SKM-1 (cell line): Measurements from ENCODE around the gene PNMA8A.
"Not testable (repeated sequence)": the region's sequence is repeated elsewhere in the genome, so short reads cannot be mapped to it uniquely, and the experiment has no call there.

Source experiments
- DNase-seq: peaks from one replicate; lab custom pipeline; 2025; ENCODE audit not compliant: unreplicated experiment; lab: John Stamatoyannopoulos, UW

The PNMA8A gene

GRCh38 chr19:46471116-46471733 lies at the start of gene PNMA8A:
Gene PNMA8A (minus strand): TSS chr19:46471563. CDS start chr19:46471035, 528 bp downstream.
- no peak for DNase-seq

DNA sequence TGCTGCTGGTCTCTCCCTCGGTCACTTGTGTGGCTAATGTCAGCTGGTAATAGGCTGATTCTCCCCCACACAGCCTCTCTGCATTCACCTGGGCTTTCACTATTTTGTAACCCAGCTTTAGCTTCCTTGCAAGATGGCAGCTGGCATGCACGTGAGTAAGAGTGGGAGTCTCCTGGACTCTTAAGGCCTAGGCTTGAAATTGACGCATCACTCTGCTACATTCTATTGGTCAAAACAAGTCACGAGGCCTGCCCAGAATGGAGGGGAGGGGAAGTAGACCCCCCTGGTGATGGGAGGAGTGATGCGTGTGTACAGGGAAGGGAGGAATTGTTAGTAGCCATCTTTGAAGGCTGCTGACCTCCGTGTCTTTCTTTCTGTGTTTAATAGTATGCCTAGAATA lies 49.3 kb upstream of the PNMA8A start:
- no peak for DNase-seq

DNA sequence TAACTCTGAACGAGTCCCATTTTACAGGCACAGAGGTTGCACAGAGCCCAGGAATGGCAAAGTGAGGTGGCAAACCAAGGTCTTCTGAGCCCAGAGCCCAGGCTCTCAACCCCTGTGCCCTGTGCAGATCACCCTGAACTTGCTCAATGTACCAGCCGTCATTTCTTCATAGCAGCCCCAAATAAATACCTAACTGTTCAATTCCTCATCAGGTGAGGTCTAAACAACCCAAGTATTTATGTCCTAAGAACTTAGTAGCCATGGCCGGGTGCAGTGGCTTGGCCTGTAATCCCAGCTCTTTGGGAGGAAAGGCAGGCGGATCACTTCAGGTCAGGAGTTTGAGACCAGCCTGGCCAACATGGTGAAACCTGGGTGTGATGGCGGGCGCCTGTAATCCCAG lies 46.1 kb upstream of the PNMA8A start:
- no peak for DNase-seq

DNA sequence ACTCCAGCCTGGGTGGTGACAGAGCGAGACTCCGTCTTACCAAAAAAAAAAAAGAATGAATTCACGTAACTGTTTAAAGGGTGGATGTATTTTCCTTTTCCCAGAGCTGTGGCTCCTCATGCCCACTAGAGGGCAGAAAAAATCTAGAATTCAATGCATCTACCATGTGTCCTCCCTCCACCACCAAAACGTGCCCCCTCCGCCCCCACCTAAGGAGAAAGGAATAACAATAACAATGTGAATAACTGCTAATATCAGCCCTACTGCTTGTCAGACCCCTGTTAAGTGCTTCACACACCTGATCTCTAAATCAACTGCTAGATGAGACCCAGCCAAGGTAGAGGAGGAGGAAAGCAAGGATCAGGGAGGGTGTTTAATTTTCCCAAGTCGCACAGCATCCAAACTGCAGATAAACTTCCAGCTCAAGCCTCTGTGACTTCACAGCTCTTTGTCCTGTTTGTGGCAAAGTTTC lies 44.6 kb upstream of the PNMA8A start:
- DNase-seq = no peak

GRCh38 chr19:46515290-46515609 lies 43.9 kb upstream of the PNMA8A start:
- no peak for DNase-seq

GRCh38 chr19:46514589-46515289 lies 43.4 kb upstream of the PNMA8A start:
- DNase-seq = no peak

DNA sequence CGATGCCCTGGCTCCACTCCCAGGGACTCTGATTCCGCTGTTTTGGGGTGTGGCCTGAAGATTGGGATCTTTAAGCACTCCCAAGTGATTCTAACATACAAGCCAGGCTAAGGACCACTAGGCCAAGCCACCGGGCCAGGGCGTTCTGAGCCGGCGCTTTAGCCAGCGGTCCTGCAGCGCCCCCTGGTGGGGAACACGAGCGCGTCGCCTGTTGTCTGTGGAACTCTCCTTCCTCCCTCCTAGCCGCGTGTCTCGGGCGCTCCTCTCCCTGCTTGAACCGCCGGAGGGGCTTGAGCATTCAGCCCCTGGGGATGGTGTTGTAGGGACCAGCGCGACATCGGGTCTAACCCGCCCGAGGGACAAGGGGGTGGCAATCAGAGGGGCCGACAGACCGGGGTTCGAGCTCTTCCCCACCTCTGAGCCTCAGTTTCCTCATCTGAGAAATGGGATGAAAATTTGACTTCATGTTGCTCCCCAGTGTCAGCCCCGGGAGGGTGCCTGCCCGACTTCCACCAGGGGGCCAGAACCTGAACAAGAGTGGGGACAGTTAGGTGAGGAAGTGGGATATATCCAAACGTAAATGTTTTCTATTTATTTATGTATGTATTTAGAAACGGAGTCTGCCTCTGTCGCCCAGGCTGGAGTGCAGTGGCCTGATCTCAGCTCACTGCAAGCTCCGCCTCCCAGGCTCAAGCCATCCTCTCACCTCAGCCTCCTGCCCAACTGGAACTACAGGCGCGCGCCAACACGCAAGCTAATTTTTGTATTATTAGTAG lies 42.3 kb upstream of the PNMA8A start:
- DNase-seq = peak; percentile 29

DNA sequence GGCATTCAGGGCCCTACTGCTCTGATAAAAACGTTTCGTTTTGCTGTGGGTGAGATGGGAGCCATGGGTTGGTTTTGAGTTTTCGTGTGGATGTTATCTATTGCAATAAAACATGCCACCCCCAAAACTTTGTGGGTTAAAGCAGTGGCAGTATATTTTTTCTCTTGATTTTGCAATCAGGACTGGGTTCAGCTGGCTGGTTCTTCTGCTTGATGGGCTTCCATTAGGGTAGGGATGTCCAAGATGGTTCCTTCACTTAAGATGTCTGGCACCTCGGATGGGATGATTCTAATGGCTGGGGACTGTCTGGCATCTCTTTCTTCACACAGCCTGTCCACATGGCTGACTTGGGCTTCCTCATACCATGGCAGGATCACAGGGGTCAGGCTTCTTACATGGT lies 39.9 kb upstream of the PNMA8A start:
- no peak for DNase-seq

DNA sequence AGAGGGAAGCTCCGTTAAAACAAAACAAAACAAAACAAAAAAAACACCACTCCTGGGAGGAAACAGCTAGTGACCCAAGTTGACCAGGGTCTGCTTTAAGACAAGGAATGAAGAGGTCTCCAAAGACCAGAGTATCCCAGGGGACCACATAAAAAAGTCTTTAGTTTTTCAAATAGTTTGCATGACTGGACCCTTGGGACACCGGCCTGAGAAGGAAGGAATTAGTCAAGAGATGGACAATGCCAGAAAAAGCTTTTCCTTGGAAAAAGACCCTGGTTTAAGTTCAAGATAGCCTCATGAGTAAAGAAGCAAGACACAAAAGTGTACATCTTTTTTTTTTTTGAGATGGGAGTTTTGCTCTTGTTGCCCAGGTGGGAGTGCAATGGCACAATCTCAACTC lies 36.8 kb upstream of the PNMA8A start:
- no peak for DNase-seq

- no peak for DNase-seq
These were observed 32.6 kb upstream of the PNMA8A start for GRCh38 chr19:46503848-46504453.

DNA sequence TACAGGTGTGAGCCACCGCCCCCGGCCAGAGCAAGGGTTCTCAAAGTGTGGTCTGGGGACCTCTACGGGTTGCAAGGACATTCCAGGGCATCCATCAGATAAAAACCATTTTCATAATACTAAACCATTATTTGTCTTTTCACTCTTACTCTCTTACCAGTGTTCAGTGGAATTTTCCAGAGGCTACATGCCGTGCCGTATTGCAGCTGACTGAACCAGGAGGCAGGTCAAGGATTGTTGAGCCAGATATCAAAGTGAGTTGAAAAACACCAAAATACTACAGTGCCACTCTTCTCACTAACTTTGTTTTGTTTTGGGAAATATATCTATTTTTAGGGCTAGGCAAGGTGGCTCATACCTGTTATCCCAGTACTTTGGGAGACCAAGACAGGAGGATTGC lies 31.5 kb upstream of the PNMA8A start:
- no peak for DNase-seq

- DNase-seq = no peak
These were observed 28.3 kb upstream of the PNMA8A start for GRCh38 chr19:46499692-46500091.

- no peak for DNase-seq
These were observed 26.4 kb upstream of the PNMA8A start for GRCh38 chr19:46497773-46498172.

DNA sequence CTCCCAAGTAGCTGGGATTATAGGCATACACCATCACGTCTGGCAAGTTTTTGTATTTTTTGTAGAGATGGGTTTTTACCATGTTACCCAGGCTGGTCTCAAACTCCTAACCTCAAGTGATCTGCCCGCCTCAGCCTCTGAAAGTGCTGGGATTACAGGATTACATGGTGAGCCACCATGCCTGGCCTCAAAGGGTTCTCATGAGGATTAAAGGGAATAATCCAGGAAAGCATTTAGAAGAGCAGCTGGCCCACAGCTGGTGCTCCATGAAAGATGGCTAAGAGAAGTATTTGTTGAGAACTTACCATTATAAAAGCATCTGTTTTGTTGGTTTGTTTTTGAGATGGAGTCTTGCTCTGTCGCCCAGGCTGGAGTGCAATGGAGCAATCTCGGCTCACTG lies 25.5 kb upstream of the PNMA8A start:
- DNase-seq = not testable (repeated sequence)

GRCh38 chr19:46496304-46496703 lies 24.9 kb upstream of the PNMA8A start:
- DNase-seq = no peak

GRCh38 chr19:46495786-46496099 lies 24.4 kb upstream of the PNMA8A start, which contains the start of gene PNMA8B:
Gene PNMA8B (minus strand): TSS chr19:46495867. CDS start chr19:46495465, 402 bp downstream.
- DNase-seq = no peak

GRCh38 chr19:46494941-46495785 lies 23.8 kb upstream of the PNMA8A start:
- no peak for DNase-seq

- no peak for DNase-seq
These were observed 23.0 kb upstream of the PNMA8A start for GRCh38 chr19:46494146-46494940.

GRCh38 chr19:46493236-46494145 lies 22.1 kb upstream of the PNMA8A start:
- no peak for DNase-seq
